GM20000 (cell line): Measurements from ENCODE around the gene RXRA.

Experiments
- DNase-seq: peaks from one replicate; pipeline ENCODE4 v3.0.0; 2012; ENCODE audit warnings: low spot score
- TF ChIP-seq, protein P1 (sequence below): IDR thresholded peaks from 2 replicates; pipeline ENCODE4 v1.5.1; 2012; ENCODE audit warnings: mild to moderate bottlenecking, control low read depth; ENCODE audit errors: extremely low read depth, missing control alignments

Gene RXRA

GRCh38 chr9:134460206-134460605, 134.0 kb downstream of the RXRA start:
- DNase-seq, result no peak
- TF ChIP-seq, protein P1, sequence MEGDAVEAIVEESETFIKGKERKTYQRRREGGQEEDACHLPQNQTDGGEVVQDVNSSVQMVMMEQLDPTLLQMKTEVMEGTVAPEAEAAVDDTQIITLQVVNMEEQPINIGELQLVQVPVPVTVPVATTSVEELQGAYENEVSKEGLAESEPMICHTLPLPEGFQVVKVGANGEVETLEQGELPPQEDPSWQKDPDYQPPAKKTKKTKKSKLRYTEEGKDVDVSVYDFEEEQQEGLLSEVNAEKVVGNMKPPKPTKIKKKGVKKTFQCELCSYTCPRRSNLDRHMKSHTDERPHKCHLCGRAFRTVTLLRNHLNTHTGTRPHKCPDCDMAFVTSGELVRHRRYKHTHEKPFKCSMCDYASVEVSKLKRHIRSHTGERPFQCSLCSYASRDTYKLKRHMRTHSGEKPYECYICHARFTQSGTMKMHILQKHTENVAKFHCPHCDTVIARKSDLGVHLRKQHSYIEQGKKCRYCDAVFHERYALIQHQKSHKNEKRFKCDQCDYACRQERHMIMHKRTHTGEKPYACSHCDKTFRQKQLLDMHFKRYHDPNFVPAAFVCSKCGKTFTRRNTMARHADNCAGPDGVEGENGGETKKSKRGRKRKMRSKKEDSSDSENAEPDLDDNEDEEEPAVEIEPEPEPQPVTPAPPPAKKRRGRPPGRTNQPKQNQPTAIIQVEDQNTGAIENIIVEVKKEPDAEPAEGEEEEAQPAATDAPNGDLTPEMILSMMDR, result no peak

DNA sequence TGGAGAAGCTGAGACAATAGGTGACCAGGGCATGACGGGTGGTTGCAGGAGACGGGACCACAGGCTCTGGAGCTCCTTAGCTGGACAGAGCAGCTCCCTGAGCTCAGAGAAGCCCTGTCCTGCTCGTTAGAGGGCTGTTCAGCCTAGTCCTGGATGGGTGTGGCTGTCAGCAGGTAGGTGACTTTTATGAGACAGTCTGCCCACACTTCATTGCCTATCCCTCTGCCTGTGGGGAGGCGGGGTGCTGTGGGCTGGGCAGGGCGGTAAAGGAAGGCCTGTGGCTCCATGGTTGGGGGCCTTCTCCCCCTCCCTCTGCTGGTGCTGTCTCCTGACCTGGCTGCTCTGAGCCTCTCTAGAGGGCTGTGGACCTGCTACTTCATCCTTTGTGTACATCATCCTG, 134.6 kb downstream of the RXRA start:
- TF ChIP-seq, protein P1, result no peak
- no peak for DNase-seq

DNA sequence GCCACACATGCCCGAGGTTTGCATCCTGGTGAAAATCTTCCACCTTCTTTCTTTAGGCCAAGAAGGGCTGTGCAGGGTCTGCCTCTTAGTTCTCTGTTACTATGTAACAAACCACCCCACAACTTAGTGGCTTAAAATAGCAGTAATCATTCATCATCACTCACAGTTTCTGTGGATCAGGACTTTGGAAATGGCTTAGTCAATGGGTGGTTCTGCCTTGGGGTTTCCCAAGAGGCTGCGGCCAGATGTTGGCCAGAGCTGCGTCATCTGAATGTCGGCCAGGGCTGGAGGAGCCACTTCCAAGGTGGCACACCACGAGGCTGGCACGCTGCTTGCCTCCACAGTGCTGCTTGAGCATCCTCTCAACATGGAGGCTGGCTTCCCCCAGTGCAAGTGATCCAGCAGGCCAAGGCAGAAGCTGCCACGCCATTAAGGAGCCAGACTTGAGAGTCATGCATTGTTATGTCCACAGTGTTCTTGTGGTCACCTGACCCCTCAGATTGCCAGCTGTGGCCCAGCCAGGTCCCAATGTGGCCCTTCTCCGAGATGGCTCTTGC, 135.2 kb downstream of the RXRA start:
- TF ChIP-seq, protein P1, result no peak
- DNase-seq, result no peak

- no peak for DNase-seq
- TF ChIP-seq, protein P1, result no peak
Measured at GRCh38 chr9:134462318-134462717, 136.1 kb downstream of the RXRA start.

GRCh38 chr9:134463280-134463679, 137.0 kb downstream of the RXRA start:
- DNase-seq, result no peak
- TF ChIP-seq, protein P1, result no peak

DNA sequence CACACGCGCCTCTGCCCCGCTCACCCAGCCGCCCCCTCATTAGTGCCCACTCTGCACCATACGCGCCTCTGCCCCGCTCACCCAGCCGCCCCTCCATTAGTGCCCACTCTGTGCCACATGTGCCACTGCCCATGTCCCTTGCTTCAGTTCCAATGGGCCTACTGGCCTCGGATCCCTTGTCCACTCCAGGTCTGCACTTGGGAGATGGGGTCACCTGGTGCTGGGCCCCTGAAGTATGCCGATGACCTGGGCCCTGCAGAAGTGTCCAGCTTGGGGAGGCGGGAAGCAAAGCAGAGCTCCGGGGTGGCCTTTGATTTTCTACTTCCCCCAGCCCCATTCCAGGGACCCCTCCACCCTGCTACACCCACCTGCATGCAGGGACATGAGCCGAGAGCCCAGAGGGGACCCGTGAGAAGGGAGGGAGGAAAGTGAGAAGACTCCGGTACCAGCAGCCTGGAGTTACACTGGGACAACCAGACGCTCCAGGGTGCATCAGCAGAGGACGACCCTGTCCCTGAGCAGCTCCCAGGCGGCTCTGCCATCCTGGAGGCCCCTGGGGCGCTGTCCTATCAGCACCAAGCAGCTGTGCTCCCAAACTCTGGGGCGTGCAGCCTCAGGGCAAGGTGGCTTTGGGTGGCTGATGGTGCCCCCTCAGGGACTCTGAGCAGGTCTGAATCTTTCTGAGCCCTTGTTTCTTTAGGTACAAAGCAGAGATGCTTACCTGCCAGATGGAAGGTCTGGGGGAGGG, 140.8 kb downstream of the RXRA start:
- TF ChIP-seq, protein P1, result no peak
- DNase-seq, result no peak

- no peak for DNase-seq
- TF ChIP-seq, protein P1, result no peak
Measured at GRCh38 chr9:134468358-134468757, 142.1 kb downstream of the RXRA start.
